K562 (cell line): ENCODE measurements around the gene PRMT5. TPM values are rescaled to one million over a fixed set of nuclear protein-coding genes. Genes with fewer than 3 reads are reported as not detected.

Experiments
- ATAC-seq: fragments of 200-7000 bp; cut with Tn5 transposase; 3 replicates; pipeline ENCODE4 v1.9.1; 2020; ENCODE audit warnings: moderate library complexity
- BruUV-seq: library from RNA; stranded (reverse); fragments of 400-500 nt; replicated peaks from 2 replicates; lab custom pipeline; 2021; lab: Mats Ljungman, UMichigan
- CTCF ChIA-PET: fragments of 300-600 bp; formaldehyde crosslinking; extraction: SDS; loops from one replicate; lab custom pipeline; 2021; ENCODE audit warnings: low intra/inter-chr PET ratio; lab: Yijun Ruan, JAX
- POLR2A ChIA-PET: fragments of 300-600, 350-650 bp; sonication (Branson Sonifier 250); formaldehyde crosslinking; extraction: SDS; loops from one replicate; lab custom pipeline; 2021; ENCODE audit warnings: antibody characterized with exemption, inconsistent platforms; lab: Yijun Ruan, JAX
- DNase-seq, 4 experiments: peaks; one replicate each; pipeline versions ENCODE4 v3.0.0 to v3.0.0-alpha.2; 2011 to 2018; ENCODE audit warnings: low spot score in 3 of 4, mixed read lengths in 3 of 4; ENCODE audit errors: extremely low read depth in 1 of 4
- FAIRE-seq: peaks from 2 replicates; lab custom pipeline; 2011; peaks lifted over from hg19 to GRCh38; lab: Jason Lieb, UNC
- H2AFZ ChIP-seq: 2 replicates; pipeline ENCODE4 v1.6.0; 2011; ENCODE audit warnings: low read depth, low read length, control low read depth, inconsistent platforms
- H3K27ac ChIP-seq: fragments of 200-600 bp; 3 replicates; pipeline ENCODE4 v1.8.0; 2011; ENCODE audit warnings: low read depth, mild to moderate bottlenecking, control low read depth, inconsistent platforms, low read length, moderate library complexity, mixed read lengths; ENCODE audit errors: extremely low read depth
- H3K27me3 ChIP-seq, 2 experiments: fragments of 300-600 bp in 1 of 2; 2 replicates in 1 of 2; 3 replicates in 1 of 2; pipeline versions ENCODE4 v1.6.0 to v1.8.0; 2011; ENCODE audit warnings: inconsistent platforms in 2 of 2, low read length in 2 of 2, mild to moderate bottlenecking in 1 of 2, mixed read lengths in 1 of 2, moderate library complexity in 1 of 2; ENCODE audit not compliant: control insufficient read depth in 2 of 2, insufficient read depth in 2 of 2
- H3K36me3 ChIP-seq: fragments of 300-600 bp; 3 replicates; pipeline ENCODE4 v1.8.0; 2011; ENCODE audit warnings: mild to moderate bottlenecking, low read length, inconsistent platforms; ENCODE audit not compliant: control insufficient read depth, insufficient read depth
- H3K4me1 ChIP-seq, 2 experiments: fragments of 200-600 bp in 1 of 2; replicated peaks in 1 of 2; 2 replicates in 1 of 2; 3 replicates in 1 of 2; pipeline versions ENCODE4 v1.5.1 to v1.8.0; 2011; ENCODE audit warnings: inconsistent platforms in 2 of 2, low read length in 2 of 2, mild to moderate bottlenecking in 1 of 2, mixed read lengths in 1 of 2, moderate library complexity in 1 of 2; ENCODE audit not compliant: control insufficient read depth in 2 of 2, insufficient read depth in 2 of 2
- H3K4me2 ChIP-seq: 2 replicates; pipeline ENCODE4 v1.6.1; 2011; ENCODE audit warnings: low read length, control low read depth, inconsistent platforms, mixed read lengths; ENCODE audit not compliant: insufficient read depth
- H3K4me3 ChIP-seq: fragments of 200-600 bp; sonication (generic), shearing (Covaris generic); 2 replicates; pipeline ENCODE4 v1.5.1; 2016; ENCODE audit warnings: control low read depth, inconsistent platforms
- H3K79me2 ChIP-seq: fragments of 200-600 bp; 3 replicates; pipeline ENCODE4 v1.8.0; 2011; ENCODE audit warnings: low read length, inconsistent platforms; ENCODE audit not compliant: control insufficient read depth, insufficient read depth
- H3K9ac ChIP-seq, 2 experiments: 2 replicates each; pipeline versions ENCODE4 v1.6.0 to v1.6.1; 2011; ENCODE audit warnings: low read depth in 2 of 2, low read length in 2 of 2, control low read depth in 1 of 2, inconsistent platforms in 1 of 2, mild to moderate bottlenecking in 1 of 2, mixed read lengths in 1 of 2; ENCODE audit not compliant: insufficient read depth in 1 of 2
- H3K9me1 ChIP-seq: one replicate; pipeline ENCODE4 v1.6.0; 2011; ENCODE audit warnings: inconsistent platforms, mild to moderate bottlenecking, low read length, moderate library complexity; ENCODE audit not compliant: control insufficient read depth, insufficient read depth
- H3K9me3 ChIP-seq: replicated peaks from 2 replicates; pipeline ENCODE4 v1.5.1; 2011; ENCODE audit warnings: low read depth, low read length, inconsistent platforms; ENCODE audit not compliant: control insufficient read depth, insufficient read depth
- H4K20me1 ChIP-seq: replicated peaks from 2 replicates; pipeline ENCODE4 v1.6.1; 2011; ENCODE audit warnings: low read length, inconsistent platforms, mixed read lengths; ENCODE audit not compliant: control insufficient read depth, insufficient read depth
- NUFIP1 ChIP-seq: fragments of 450-650 bp; IDR thresholded peaks from 2 replicates; pipeline ENCODE4 v1.6.1; 2018; ENCODE audit not compliant: partially characterized antibody
- PRPF4 ChIP-seq: fragments of 200-400 bp; formaldehyde crosslinking; IDR thresholded peaks from one replicate; pipeline ENCODE4 v1.6.1; 2017; ENCODE audit warnings: low read length, low read depth, mild to moderate bottlenecking; ENCODE audit not compliant: insufficient read depth, poor library complexity, severe bottlenecking
- PYGO2 ChIP-seq: fragments of 450-650 bp; IDR thresholded peaks from 2 replicates; pipeline ENCODE4 v1.6.1; 2016; ENCODE audit warnings: mild to moderate bottlenecking, missing genetic modification characterization, moderate library complexity, missing compliant biosample characterization
- RFX5 ChIP-seq: IDR thresholded peaks from 2 replicates; pipeline ENCODE4 v1.6.1; 2011; ENCODE audit warnings: low read depth, mild to moderate bottlenecking, improper control_type of control experiment, low read length
- ZNF316 ChIP-seq: fragments of 450-650 bp; IDR thresholded peaks from 2 replicates; pipeline ENCODE4 v1.6.1; 2016
- WGBS: fragments of 100-300 bp; shearing (Covaris generic); methylation state at CpG from one replicate; pipeline ENCODE4 v1.1.6; 2016; ENCODE audit warnings: low coverage, mixed read lengths; ENCODE audit not compliant: insufficient coverage; ENCODE audit errors: missing lambda C conversion rate; 5-methylcytosine and 5-hydroxymethylcytosine counted together
- in situ Hi-C: fragments of 300-500 bp; cut with MboI; formaldehyde crosslinking; loops from 4 replicates; pipeline ENCODE4 v1.15.0; 2018; ENCODE audit warnings: inconsistent platforms, mixed read lengths
- intact Hi-C: fragments of 100-400 bp; cut with micrococcal nuclease; formaldehyde crosslinking; loops from 2 replicates; pipeline ENCODE4 v1.14.2; 2022
- polyA plus RNA-seq, 8 experiments: library from polyadenylated mRNA; depleted of rRNA in 4 of 8; stranded (reverse) in 5 of 8; unstranded in 3 of 8; fragments of >200 nt; fragmentation: Nextera tagmentation in 2 of 8; fragmentation: Illumina TruSeq in 1 of 8; extraction: Ambion mirVana in 2 of 8; extraction: Trizol in 1 of 8; gene quantifications; 2 replicates each; pipeline versions ENCODE4 v1.2.1 to v1.2.3, GENCODE V29; 2011 to 2014; ENCODE audit warnings: inconsistent platforms in 1 of 8, missing spikeins in 1 of 8
- total RNA-seq, 7 experiments: library from RNA; depleted of rRNA in 6 of 7; stranded (reverse); fragments of >200 nt in 6 of 7; fragmentation: Illumina TruSeq in 2 of 7; extraction: Trizol in 2 of 7; gene quantifications; 2 replicates each; pipeline versions ENCODE4 v1.2.1 to v1.2.3, GENCODE V29; 2011 to 2021; ENCODE audit warnings: low replicate concordance in 1 of 7
- TF ChIP-seq, protein P1 (sequence below): fragments of 450-650 bp; IDR thresholded peaks from 2 replicates; pipeline ENCODE4 v1.6.1; 2016; ENCODE audit warnings: borderline replicate concordance
- TF ChIP-seq, protein P2 (sequence below): fragments of 250-450 bp; sonication (Bioruptor Pico); IDR thresholded peaks from 2 replicates; pipeline ENCODE4 v1.8.0; 2021; ENCODE audit warnings: borderline replicate concordance, mild to moderate bottlenecking, moderate library complexity; ENCODE audit not compliant: poor library complexity, severe bottlenecking
- TF ChIP-seq, protein P3 (sequence below): fragments of 450-650 bp; IDR thresholded peaks from 2 replicates; pipeline ENCODE4 v1.6.1; 2014; ENCODE audit warnings: low read depth, mild to moderate bottlenecking, moderate library complexity, borderline replicate concordance
- TF ChIP-seq, protein P4 (sequence below): fragments of 450-650 bp; IDR thresholded peaks from 2 replicates; pipeline ENCODE4 v1.6.1; 2018; ENCODE audit not compliant: partially characterized antibody

Gene PRMT5
- total and polyA plus RNA-seq, 9 of the 15 experiments (the other 6 are each of a cell fraction or from before 2014, with no cell fraction given): 114 to 552 (median 222) TPM

DNA sequence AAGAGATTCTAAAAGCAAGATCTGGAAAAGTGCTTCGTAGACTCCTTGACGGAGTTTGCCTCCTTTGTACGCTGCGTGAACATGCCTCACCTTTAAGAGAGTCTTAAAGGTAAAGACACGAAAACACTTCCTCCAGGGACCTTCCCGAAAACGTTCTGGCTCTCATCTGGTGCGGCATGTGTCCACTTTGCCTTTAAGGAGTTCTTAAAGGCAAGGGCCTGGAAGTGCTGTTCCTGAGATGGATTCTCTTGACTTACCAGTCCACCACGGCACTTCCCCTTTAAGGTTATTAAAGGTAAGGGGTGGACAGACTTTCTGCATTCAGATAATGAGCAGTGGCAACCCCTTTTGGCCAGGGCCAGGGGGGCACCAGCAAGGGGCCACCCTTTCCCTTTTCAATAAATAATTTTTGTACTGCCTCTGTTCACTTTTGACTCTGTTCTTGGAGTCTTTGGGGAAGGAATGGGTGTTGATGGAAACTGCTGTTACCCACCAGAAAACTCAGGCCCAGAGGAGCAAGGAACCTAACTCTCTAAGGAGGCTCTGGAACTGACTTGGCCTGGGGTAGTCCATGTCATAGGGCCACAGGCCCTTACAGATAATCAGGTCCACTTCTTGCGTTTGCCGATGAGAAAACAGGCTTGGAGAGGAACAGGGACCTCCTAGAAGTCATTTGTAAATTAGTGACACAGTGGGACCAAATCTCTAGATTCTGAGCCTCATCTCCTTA, 41.8 kb downstream of the PRMT5 start (continued):
- TF ChIP-seq, protein P1, sequence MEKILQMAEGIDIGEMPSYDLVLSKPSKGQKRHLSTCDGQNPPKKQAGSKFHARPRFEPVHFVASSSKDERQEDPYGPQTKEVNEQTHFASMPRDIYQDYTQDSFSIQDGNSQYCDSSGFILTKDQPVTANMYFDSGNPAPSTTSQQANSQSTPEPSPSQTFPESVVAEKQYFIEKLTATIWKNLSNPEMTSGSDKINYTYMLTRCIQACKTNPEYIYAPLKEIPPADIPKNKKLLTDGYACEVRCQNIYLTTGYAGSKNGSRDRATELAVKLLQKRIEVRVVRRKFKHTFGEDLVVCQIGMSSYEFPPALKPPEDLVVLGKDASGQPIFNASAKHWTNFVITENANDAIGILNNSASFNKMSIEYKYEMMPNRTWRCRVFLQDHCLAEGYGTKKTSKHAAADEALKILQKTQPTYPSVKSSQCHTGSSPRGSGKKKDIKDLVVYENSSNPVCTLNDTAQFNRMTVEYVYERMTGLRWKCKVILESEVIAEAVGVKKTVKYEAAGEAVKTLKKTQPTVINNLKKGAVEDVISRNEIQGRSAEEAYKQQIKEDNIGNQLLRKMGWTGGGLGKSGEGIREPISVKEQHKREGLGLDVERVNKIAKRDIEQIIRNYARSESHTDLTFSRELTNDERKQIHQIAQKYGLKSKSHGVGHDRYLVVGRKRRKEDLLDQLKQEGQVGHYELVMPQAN: 0 out of 2 replicates have a peak, but pooled peaks have one; percentile 18
- no peak for TF ChIP-seq NUFIP1
- TF ChIP-seq, protein P2, sequence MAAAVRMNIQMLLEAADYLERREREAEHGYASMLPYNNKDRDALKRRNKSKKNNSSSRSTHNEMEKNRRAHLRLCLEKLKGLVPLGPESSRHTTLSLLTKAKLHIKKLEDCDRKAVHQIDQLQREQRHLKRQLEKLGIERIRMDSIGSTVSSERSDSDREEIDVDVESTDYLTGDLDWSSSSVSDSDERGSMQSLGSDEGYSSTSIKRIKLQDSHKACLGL (CRISPR knock-in tag): no peak

DNA sequence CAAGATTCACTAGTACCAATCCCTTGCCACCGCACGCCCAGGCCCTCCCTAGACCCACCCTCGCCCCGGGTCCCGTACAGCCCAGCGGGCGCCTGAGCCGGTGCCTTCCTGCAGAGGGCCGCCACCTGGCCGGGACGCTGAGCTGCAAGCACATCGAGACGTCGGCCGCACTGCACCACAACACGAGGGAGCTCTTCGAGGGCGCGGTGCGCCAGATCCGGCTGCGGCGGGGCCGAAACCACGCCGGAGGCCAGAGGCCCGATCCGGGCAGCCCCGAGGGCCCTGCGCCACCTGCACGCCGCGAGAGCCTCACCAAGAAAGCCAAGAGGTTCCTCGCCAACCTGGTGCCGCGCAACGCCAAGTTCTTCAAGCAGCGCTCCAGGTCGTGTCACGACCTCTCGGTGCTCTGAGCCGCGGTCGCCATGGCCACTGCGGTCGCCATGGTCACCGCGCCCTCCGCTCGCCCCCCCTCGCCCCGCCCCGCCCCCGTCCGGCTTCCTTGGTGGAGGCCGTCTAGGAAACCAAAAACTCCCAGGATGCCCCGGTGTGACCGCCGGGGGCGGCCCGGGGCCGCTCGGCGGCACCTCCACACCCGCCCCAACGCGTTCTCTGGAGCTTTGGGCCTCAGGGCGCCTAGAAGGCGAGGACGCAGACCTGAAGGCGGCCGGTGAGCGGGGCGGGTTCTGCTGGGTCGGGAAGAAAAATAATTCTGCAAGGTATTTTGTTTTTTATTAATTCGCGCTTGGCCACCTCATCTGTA, 42.5 kb downstream of the PRMT5 start:
- Histone ChIP-seq H3K4me1 (peaks cover 26 to 40% of the 10 kb centered on the region in 2 experiments), H3K79me2 (peaks cover 14% of the 10 kb centered on the region)
- 9% methylated on average over 49 of the region's 77 CpGs for WGBS
- no peak for TF ChIP-seq PYGO2 (tag)
- no peak for TF ChIP-seq ZNF316
- TF ChIP-seq PRPF4: no peak
- no peak for TF ChIP-seq RFX5
- TF ChIP-seq, protein P3, sequence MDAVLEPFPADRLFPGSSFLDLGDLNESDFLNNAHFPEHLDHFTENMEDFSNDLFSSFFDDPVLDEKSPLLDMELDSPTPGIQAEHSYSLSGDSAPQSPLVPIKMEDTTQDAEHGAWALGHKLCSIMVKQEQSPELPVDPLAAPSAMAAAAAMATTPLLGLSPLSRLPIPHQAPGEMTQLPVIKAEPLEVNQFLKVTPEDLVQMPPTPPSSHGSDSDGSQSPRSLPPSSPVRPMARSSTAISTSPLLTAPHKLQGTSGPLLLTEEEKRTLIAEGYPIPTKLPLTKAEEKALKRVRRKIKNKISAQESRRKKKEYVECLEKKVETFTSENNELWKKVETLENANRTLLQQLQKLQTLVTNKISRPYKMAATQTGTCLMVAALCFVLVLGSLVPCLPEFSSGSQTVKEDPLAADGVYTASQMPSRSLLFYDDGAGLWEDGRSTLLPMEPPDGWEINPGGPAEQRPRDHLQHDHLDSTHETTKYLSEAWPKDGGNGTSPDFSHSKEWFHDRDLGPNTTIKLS: 0 out of 2 replicates have a peak, but pooled peaks have one; percentile 12
- TF ChIP-seq, protein P4, sequence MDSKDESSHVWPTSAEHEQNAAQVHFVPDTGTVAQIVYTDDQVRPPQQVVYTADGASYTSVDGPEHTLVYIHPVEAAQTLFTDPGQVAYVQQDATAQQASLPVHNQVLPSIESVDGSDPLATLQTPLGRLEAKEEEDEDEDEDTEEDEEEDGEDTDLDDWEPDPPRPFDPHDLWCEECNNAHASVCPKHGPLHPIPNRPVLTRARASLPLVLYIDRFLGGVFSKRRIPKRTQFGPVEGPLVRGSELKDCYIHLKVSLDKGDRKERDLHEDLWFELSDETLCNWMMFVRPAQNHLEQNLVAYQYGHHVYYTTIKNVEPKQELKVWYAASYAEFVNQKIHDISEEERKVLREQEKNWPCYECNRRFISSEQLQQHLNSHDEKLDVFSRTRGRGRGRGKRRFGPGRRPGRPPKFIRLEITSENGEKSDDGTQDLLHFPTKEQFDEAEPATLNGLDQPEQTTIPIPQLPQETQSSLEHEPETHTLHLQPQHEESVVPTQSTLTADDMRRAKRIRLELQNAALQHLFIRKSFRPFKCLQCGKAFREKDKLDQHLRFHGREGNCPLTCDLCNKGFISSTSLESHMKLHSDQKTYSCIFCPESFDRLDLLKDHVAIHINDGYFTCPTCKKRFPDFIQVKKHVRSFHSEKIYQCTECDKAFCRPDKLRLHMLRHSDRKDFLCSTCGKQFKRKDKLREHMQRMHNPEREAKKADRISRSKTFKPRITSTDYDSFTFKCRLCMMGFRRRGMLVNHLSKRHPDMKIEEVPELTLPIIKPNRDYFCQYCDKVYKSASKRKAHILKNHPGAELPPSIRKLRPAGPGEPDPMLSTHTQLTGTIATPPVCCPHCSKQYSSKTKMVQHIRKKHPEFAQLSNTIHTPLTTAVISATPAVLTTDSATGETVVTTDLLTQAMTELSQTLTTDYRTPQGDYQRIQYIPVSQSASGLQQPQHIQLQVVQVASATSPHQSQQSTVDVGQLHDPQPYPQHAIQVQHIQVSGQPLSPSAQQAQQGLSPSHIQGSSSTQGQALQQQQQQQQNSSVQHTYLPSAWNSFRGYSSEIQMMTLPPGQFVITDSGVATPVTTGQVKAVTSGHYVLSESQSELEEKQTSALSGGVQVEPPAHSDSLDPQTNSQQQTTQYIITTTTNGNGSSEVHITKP: no peak

More for the DNA sequence above, 42.5 kb downstream of the PRMT5 start:
- CTCF ChIA-PET: no interaction called here
- H3K9me3 ChIP-seq: no peaks in the 10 kb centered on the region
- ATAC-seq (peak; percentile 84), DNase-seq (peak; percentile 91 to 93 (median 92)), FAIRE-seq (no peak)
- no peaks in the 10 kb centered on the region for H3K9me1 ChIP-seq
- peak overlapping the region; percentile 80 to 91 for H3K9ac ChIP-seq
- peak overlapping the region; percentile 87 for H3K4me2 ChIP-seq
- peak overlapping the region; percentile 81 for H3K27ac ChIP-seq
- intact Hi-C loops: loop anchor here (1.0 kb wide), 1 partner anchor 15 kb away; the partner anchor contains the start of gene LRP10
- H3K4me3 ChIP-seq: peak overlapping the region; percentile 63
- no peaks in the 10 kb centered on the region for H3K27me3 ChIP-seq
- H4K20me1 ChIP-seq: no peaks in the 10 kb centered on the region
- H2AFZ ChIP-seq: peak overlapping the region; percentile 96
- in situ Hi-C loops: no loop called here
- H3K36me3 ChIP-seq: no peaks in the 10 kb centered on the region
- BruUV-seq: no TSS peak
- POLR2A ChIA-PET: interaction anchor here (0.6 to 1.6 kb wide), 8 partner anchors 9 to 337 kb away, joined by 3 to 7 read pairs (median 4); partner anchors contain the start of gene RBM23
